H1 (cell line): ENCODE measurements around the gene RASL10A. TPM values are rescaled to one million over a fixed set of nuclear protein-coding genes. Genes with fewer than 3 reads are reported as not detected.

ENCODE experiments used
- ASH2L ChIP-seq: fragments of 200-600, 300-600 bp; sonication (generic); IDR thresholded peaks from one replicate; pipeline ENCODE4 v1.7.1; 2017; ENCODE audit warnings: low read length
- ATF2 ChIP-seq: IDR thresholded peaks from 2 replicates; pipeline ENCODE4 v1.6.1; 2012; ENCODE audit warnings: low read length, inconsistent platforms
- CHD1 ChIP-seq: IDR thresholded peaks from 2 replicates; pipeline ENCODE4 v1.6.1; 2012; ENCODE audit warnings: low read depth, low read length, improper control_type of control experiment
- CHD2 ChIP-seq: IDR thresholded peaks from 2 replicates; pipeline ENCODE4 v1.6.1; 2012; ENCODE audit warnings: low read length, improper control_type of control experiment
- EP300 ChIP-seq, 2 experiments: IDR thresholded peaks; 1 replicate in 1 of 2; 2 replicates in 1 of 2; pipeline ENCODE4 v1.6.1; 2011 to 2012; ENCODE audit warnings: low read depth in 2 of 2, low read length in 2 of 2, mild to moderate bottlenecking in 2 of 2, borderline replicate concordance in 1 of 2, inconsistent platforms in 1 of 2, moderate library complexity in 1 of 2
- GABPA ChIP-seq: IDR thresholded peaks from 2 replicates; pipeline ENCODE4 v1.6.1; 2011; ENCODE audit warnings: mild to moderate bottlenecking, low read length, moderate library complexity, borderline replicate concordance; ENCODE audit not compliant: insufficient read depth
- GTF2F1 ChIP-seq: IDR thresholded peaks from 2 replicates; pipeline ENCODE4 v1.6.1; 2012; ENCODE audit warnings: low read depth, low read length, improper control_type of control experiment, borderline replicate concordance
- HDAC2 ChIP-seq, 2 experiments: fragments of 300-600 bp in 1 of 2; sonication (generic) in 1 of 2; IDR thresholded peaks; 2 replicates each; pipeline ENCODE4 v1.6.1; 2011 to 2012; ENCODE audit warnings: low read depth in 2 of 2, low read length in 2 of 2, mild to moderate bottlenecking in 2 of 2, moderate library complexity in 2 of 2, borderline replicate concordance in 1 of 2, inconsistent platforms in 1 of 2
- HDAC6 ChIP-seq: IDR thresholded peaks from one replicate; pipeline ENCODE4 v1.7.1; 2012; ENCODE audit warnings: low read depth, mild to moderate bottlenecking, inconsistent platforms, low read length, moderate library complexity
- JUND ChIP-seq: IDR thresholded peaks from 2 replicates; pipeline ENCODE4 v1.6.1; 2011; ENCODE audit warnings: mild to moderate bottlenecking, improper control_type of control experiment, low read length
- KDM4A ChIP-seq: IDR thresholded peaks from one replicate; pipeline ENCODE4 v1.7.1; 2012; ENCODE audit warnings: low read depth, mild to moderate bottlenecking, moderate library complexity, low read length, inconsistent platforms; ENCODE audit not compliant: severe bottlenecking
- KDM5A ChIP-seq: fragments of 200-600 bp; IDR thresholded peaks from 2 replicates; pipeline ENCODE4 v1.7.1; 2012; ENCODE audit warnings: mild to moderate bottlenecking, low read length, inconsistent platforms, mixed read lengths
- MAFK ChIP-seq: IDR thresholded peaks from 2 replicates; pipeline ENCODE4 v1.6.1; 2012; ENCODE audit warnings: low read depth, mild to moderate bottlenecking, improper control_type of control experiment, low read length
- PHF8 ChIP-seq: fragments of 200-600 bp; sonication (generic); conservative IDR thresholded peaks from 2 replicates; pipeline ENCODE4 v1.7.1; 2012; ENCODE audit warnings: low read depth, mild to moderate bottlenecking, inconsistent platforms, low read length, moderate library complexity
- POLR2A ChIP-seq, 2 experiments: IDR thresholded peaks; 1 replicate in 1 of 2; 2 replicates in 1 of 2; pipeline ENCODE4 v1.6.1; 2011; ENCODE audit warnings: low read depth in 2 of 2, low read length in 2 of 2, mild to moderate bottlenecking in 2 of 2; ENCODE audit errors: control extremely low read depth in 1 of 2
- RBBP5 ChIP-seq: IDR thresholded peaks from 2 replicates; pipeline ENCODE4 v1.7.1; 2012; ENCODE audit warnings: low read depth, mild to moderate bottlenecking, inconsistent platforms, low read length, moderate library complexity, borderline replicate concordance
- SP4 ChIP-seq: IDR thresholded peaks from 2 replicates; pipeline ENCODE4 v1.6.1; 2012; ENCODE audit warnings: low read length, inconsistent platforms
- TAF1 ChIP-seq: IDR thresholded peaks from 2 replicates; pipeline ENCODE4 v1.6.1; 2011; ENCODE audit warnings: mild to moderate bottlenecking, low read depth, low read length
- TAF7 ChIP-seq: optimal IDR thresholded peaks from 2 replicates; pipeline ENCODE3; 2011; ENCODE audit warnings: low read depth, mild to moderate bottlenecking, inconsistent platforms, low read length, moderate library complexity, borderline replicate concordance
- TBP ChIP-seq: IDR thresholded peaks from 2 replicates; pipeline ENCODE4 v1.6.1; 2011; ENCODE audit warnings: low read depth, low read length, improper control_type of control experiment
- TCF12 ChIP-seq: IDR thresholded peaks from 2 replicates; pipeline ENCODE4 v1.6.1; 2011; ENCODE audit warnings: low read depth, mild to moderate bottlenecking, low read length
- TEAD4 ChIP-seq: IDR thresholded peaks from 2 replicates; pipeline ENCODE4 v1.6.1; 2012; ENCODE audit warnings: low read depth, low read length, inconsistent platforms, mixed read lengths
- polyA plus RNA-seq, 7 experiments: library from polyadenylated mRNA; depleted of rRNA in 3 of 7; stranded (reverse) in 5 of 7; unstranded in 2 of 7; fragments of >200 nt in 5 of 7; fragments of 200-250 nt in 2 of 7; gene quantifications; 1 replicate in 5 of 7; 2 replicates in 1 of 7; 4 replicates in 1 of 7; pipeline versions ENCODE4 v1.2.1 to v1.2.3, GENCODE V29; 2011 to 2013; ENCODE audit warnings: missing spikeins in 2 of 7, mixed read lengths in 2 of 7
- total RNA-seq: library from RNA; stranded (reverse); fragmentation: NEBNext Ultra II Directional; extraction: Animal tissue kit (Norgen Biotek cat#: 25700); gene quantifications from 2 replicates; pipeline ENCODE4 v1.2.1, GENCODE V29; 2021
- TF ChIP-seq, protein P1 (sequence below): IDR thresholded peaks from 2 replicates; pipeline ENCODE4 v1.6.1; 2012; ENCODE audit warnings: inconsistent platforms

RASL10A gene
- total and polyA plus RNA-seq, 2 of the 8 experiments (the other 6 are each of a cell fraction or from before 2014, with no cell fraction given): 1.1 to 1.5 TPM

- peak; percentile 82; the same call in 1 of the 2 replicates for TF ChIP-seq PHF8
- no peak for TF ChIP-seq KDM5A
- TF ChIP-seq KDM4A: peak; percentile 73
- TF ChIP-seq, protein P1, sequence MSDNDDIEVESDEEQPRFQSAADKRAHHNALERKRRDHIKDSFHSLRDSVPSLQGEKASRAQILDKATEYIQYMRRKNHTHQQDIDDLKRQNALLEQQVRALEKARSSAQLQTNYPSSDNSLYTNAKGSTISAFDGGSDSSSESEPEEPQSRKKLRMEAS: peak; percentile 78
- peak; percentile 94 for TF ChIP-seq CHD1
- peak; percentile 45; the same call in 1 of the 2 replicates for TF ChIP-seq TEAD4
- TF ChIP-seq JUND: peak; percentile 96
- peak; percentile 86 for TF ChIP-seq SP4
- TF ChIP-seq HDAC6: no peak
- peak; percentile 99 for TF ChIP-seq TAF1
- peak; percentile 86 for TF ChIP-seq ASH2L
- no peak for TF ChIP-seq GTF2F1
- TF ChIP-seq TBP: peak; percentile 89
- no peak for TF ChIP-seq CHD2
- TF ChIP-seq GABPA: no peak
- TF ChIP-seq POLR2A (IDR thresholded peaks at IDR 0.05; ENCODE audit: control extremely low read depth in 1 of 2, low read depth in 2 of 2, low read length in 2 of 2): peak; percentile 87 to 91
- peak in 1 of 2 experiments; percentile 98; a peak in 2 of 3 replicates for TF ChIP-seq EP300 (IDR thresholded peaks at IDR 0.05; ENCODE audit: borderline replicate concordance in 1 of 2, low read depth in 2 of 2, low read length in 2 of 2)
- peak; percentile 56 for TF ChIP-seq TAF7
- TF ChIP-seq MAFK: peak; percentile 74; the same call in 1 of the 2 replicates
- TF ChIP-seq HDAC2 (IDR thresholded peaks at IDR 0.05; ENCODE audit: borderline replicate concordance in 1 of 2, low read depth in 2 of 2, low read length in 2 of 2): no peak
- peak; percentile 54; the same call in 1 of the 2 replicates for TF ChIP-seq ATF2
- TF ChIP-seq TCF12: no peak
- peak; percentile 80; the same call in 1 of the 2 replicates for TF ChIP-seq RBBP5
These were observed 47.5 kb downstream of the RASL10A start, which contains the start of the genes EWSR1 and RHBDD3 (continued) for GRCh38 chr22:29267858-29268510.
